Endothelial cell of umbilical vein (primary cell): ENCODE data around the gene SLC35G6. TPM values are rescaled to one million over a fixed set of nuclear protein-coding genes. Genes with fewer than 3 reads are reported as not detected.

Experiments used
- BruUV-seq: library from RNA; stranded (reverse); fragments of 400-500 nt; replicated peaks from 2 replicates; lab custom pipeline; 2021; lab: Mats Ljungman, UMichigan
- CTCF ChIA-PET: fragments of 300-600, 350-600 bp; sonication (Branson Sonifier 250); formaldehyde crosslinking; loops from one replicate; lab custom pipeline; 2021; ENCODE audit warnings: antibody characterized with exemption, inconsistent platforms; lab: Charles Lee
- POLR2A ChIA-PET: fragments of 300-600, 350-600 bp; sonication (Branson Sonifier 250); formaldehyde crosslinking; loops from one replicate; lab custom pipeline; 2021; ENCODE audit warnings: antibody characterized with exemption, inconsistent platforms; lab: Charles Lee
- DNase-seq: peaks from one replicate; pipeline ENCODE4 v3.0.0-alpha.2; 2011; ENCODE audit warnings: low read depth, low spot score
- FAIRE-seq: peaks from 2 replicates; lab custom pipeline; 2011; peaks lifted over from hg19 to GRCh38; lab: Jason Lieb, UNC
- H2AFZ ChIP-seq: 2 replicates; pipeline ENCODE4 v1.6.0; 2012; ENCODE audit warnings: low read depth, low read length, control low read depth, inconsistent platforms
- H3K27ac ChIP-seq: 2 replicates; pipeline ENCODE4 v1.5.1; 2011; ENCODE audit warnings: low read depth, mild to moderate bottlenecking, control low read depth, low read length, moderate library complexity; ENCODE audit not compliant: insufficient read depth
- H3K27me3 ChIP-seq, 2 experiments: 2 replicates each; pipeline versions ENCODE4 v1.6.0 to v1.6.1; 2011; ENCODE audit warnings: low read length in 2 of 2, mixed read lengths in 1 of 2; ENCODE audit not compliant: control insufficient read depth in 2 of 2, insufficient read depth in 2 of 2
- H3K36me3 ChIP-seq, 2 experiments: 2 replicates in 1 of 2; 3 replicates in 1 of 2; pipeline ENCODE4 v1.5.1; 2011; ENCODE audit warnings: low read length in 2 of 2, mild to moderate bottlenecking in 1 of 2, moderate library complexity in 1 of 2; ENCODE audit not compliant: control insufficient read depth in 2 of 2, insufficient read depth in 2 of 2; ENCODE audit errors: extremely low read depth in 1 of 2
- H3K4me1 ChIP-seq: 3 replicates; pipeline ENCODE4 v1.5.1; 2011; ENCODE audit warnings: mild to moderate bottlenecking, low read length; ENCODE audit not compliant: control insufficient read depth, insufficient read depth; ENCODE audit errors: extremely low read depth
- H3K4me2 ChIP-seq: 2 replicates; pipeline ENCODE4 v1.6.1; 2011; ENCODE audit warnings: low read length, control low read depth, mixed read lengths; ENCODE audit not compliant: insufficient read depth
- H3K4me3 ChIP-seq, 3 experiments: fragments of 200-600 bp in 1 of 3; sonication (generic), shearing (Covaris generic) in 1 of 3; replicated peaks in 1 of 3; 2 replicates each; pipeline ENCODE4 v1.5.1; 2011 to 2016; ENCODE audit warnings: control low read depth in 3 of 3, low read length in 3 of 3, mild to moderate bottlenecking in 2 of 3, inconsistent platforms in 1 of 3, low read depth in 1 of 3, moderate library complexity in 1 of 3; ENCODE audit not compliant: insufficient read depth in 1 of 3
- H3K79me2 ChIP-seq: 2 replicates; pipeline ENCODE4 v1.6.0; 2012; ENCODE audit warnings: low read length, inconsistent platforms; ENCODE audit not compliant: control insufficient read depth, insufficient read depth
- H3K9ac ChIP-seq: replicated peaks from 2 replicates; pipeline ENCODE3; 2011; ENCODE audit warnings: low read length, control low read depth; ENCODE audit not compliant: insufficient read depth; ENCODE audit errors: extremely low read depth
- H3K9me1 ChIP-seq: replicated peaks from 3 replicates; pipeline ENCODE4 v1.6.0; 2011; ENCODE audit warnings: mild to moderate bottlenecking, low read length; ENCODE audit not compliant: control insufficient read depth, insufficient read depth; ENCODE audit errors: extremely low read depth
- H3K9me3 ChIP-seq: replicated peaks from 2 replicates; pipeline ENCODE4 v1.5.1; 2012; ENCODE audit warnings: low read length, inconsistent platforms; ENCODE audit not compliant: control insufficient read depth, insufficient read depth
- H4K20me1 ChIP-seq: replicated peaks from 2 replicates; pipeline ENCODE3; 2011; ENCODE audit warnings: mild to moderate bottlenecking, low read length; ENCODE audit not compliant: control insufficient read depth, insufficient read depth; ENCODE audit errors: extremely low read depth
- EZH2 ChIP-seq: IDR thresholded peaks from 2 replicates; pipeline ENCODE4 v1.6.1; 2012; ENCODE audit warnings: borderline replicate concordance, low read depth, mild to moderate bottlenecking, moderate library complexity, low read length, inconsistent platforms; ENCODE audit not compliant: severe bottlenecking
- FOS ChIP-seq: IDR thresholded peaks from 2 replicates; pipeline ENCODE4 v1.6.1; 2011; ENCODE audit warnings: mild to moderate bottlenecking, low read length, moderate library complexity, borderline replicate concordance; ENCODE audit not compliant: insufficient read depth
- GATA2 ChIP-seq: IDR thresholded peaks from 2 replicates; pipeline ENCODE4 v1.7.0; 2011; ENCODE audit warnings: low read depth, mild to moderate bottlenecking, moderate library complexity, mixed read lengths, low read length; ENCODE audit not compliant: insufficient read length, insufficient read depth
- JUN ChIP-seq: IDR thresholded peaks from 2 replicates; pipeline ENCODE4 v1.6.1; 2011; ENCODE audit warnings: borderline replicate concordance, low read depth; ENCODE audit not compliant: insufficient read length, insufficient read depth
- MYC ChIP-seq: IDR thresholded peaks from one replicate; pipeline ENCODE4 v1.6.1; 2011; ENCODE audit warnings: mild to moderate bottlenecking, low read depth, low read length
- POLR2A ChIP-seq: IDR thresholded peaks from 2 replicates; pipeline ENCODE4 v1.6.1; 2012; ENCODE audit warnings: low read depth, mild to moderate bottlenecking, control low read depth, low read length
- POLR2AphosphoS5 ChIP-seq: IDR thresholded peaks from 2 replicates; pipeline ENCODE4 v1.6.1; 2012; ENCODE audit warnings: low read depth, mild to moderate bottlenecking, control low read depth, low read length, moderate library complexity; ENCODE audit not compliant: insufficient read depth
- dilution Hi-C: fragments of 300-500 bp; cut with MboI; formaldehyde crosslinking; loops from one replicate; pipeline ENCODE4 v1.15.0; 2019; ENCODE audit warnings: low sequenced_read_pairs; ENCODE audit not compliant: extremely low pct_ligation_motif_present
- intact Hi-C: fragments of 100-400 bp; cut with micrococcal nuclease; formaldehyde crosslinking; loops from one replicate; pipeline ENCODE4 v1.10.0; 2022
- polyA plus RNA-seq, 4 experiments: library from polyadenylated mRNA; depleted of rRNA in 3 of 4; stranded (reverse) in 3 of 4; unstranded in 1 of 4; fragments of >200 nt; gene quantifications; 2 replicates each; pipeline versions ENCODE4 v1.2.1 to v1.2.3, GENCODE V29; 2011 to 2012; ENCODE audit warnings: missing spikeins in 1 of 4
- total RNA-seq: library from RNA; stranded (reverse); gene quantifications from 2 replicates; pipeline ENCODE4 v1.2.3, GENCODE V29; 2021
- TF ChIP-seq, protein P1 (sequence below), 2 donors: IDR thresholded peaks; 1 replicate in 1 of 2; 2 replicates in 1 of 2; pipeline ENCODE4 v1.5.1; 2011; ENCODE audit warnings: low read length in 2 of 2, mild to moderate bottlenecking in 2 of 2, moderate library complexity in 2 of 2, control low read depth in 1 of 2, inconsistent platforms in 1 of 2, low read depth in 1 of 2; ENCODE audit not compliant: insufficient read depth in 1 of 2; ENCODE audit errors: extremely low read depth in 1 of 2
- TF ChIP-seq, protein P2 (sequence below): IDR thresholded peaks from 2 replicates; pipeline ENCODE4 v1.6.1; 2011; ENCODE audit not compliant: insufficient read depth, insufficient read length

Gene SLC35G6
- total and polyA plus RNA-seq, 2 donors (not counting 3 experiments of a cell fraction or from before 2014, with no cell fraction given): not detected

DNA sequence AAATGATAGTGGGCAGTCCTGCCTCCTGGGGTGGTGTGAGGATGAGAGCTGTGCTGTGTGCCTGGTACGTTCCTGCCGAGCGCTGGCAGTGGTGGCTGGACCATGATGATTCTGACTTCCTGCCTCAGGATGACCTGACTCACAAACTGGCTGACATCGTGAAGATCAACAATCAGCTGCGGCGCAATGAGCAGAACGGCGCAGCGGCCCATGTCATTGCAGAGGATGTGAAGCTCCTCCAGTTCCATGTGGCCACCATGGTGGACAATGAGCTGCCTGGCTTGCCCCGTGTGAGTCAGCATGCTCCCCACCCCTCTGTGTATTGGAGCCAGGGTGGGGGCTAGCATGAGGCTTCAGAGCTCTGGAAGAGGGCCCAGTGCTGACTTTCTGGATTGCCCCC lies 16.0 kb downstream of the SLC35G6 start:
- H3K79me2 ChIP-seq: peaks cover 41% of the 10 kb centered on the region
- FAIRE-seq (peak; percentile 98), DNase-seq (peak; percentile 73)
- no peak overlapping the region for H3K4me2 ChIP-seq
- H3K9me1 ChIP-seq: no peaks in the 10 kb centered on the region
- no peaks in the 10 kb centered on the region for H4K20me1 ChIP-seq
- no TSS peak for BruUV-seq
- CTCF ChIA-PET: interaction anchor here (0.8 to 3.5 kb wide), 11 partner anchors 9 to 168 kb away, joined by 3 to 25 read pairs (median 3); partner anchors contain the start of gene SENP3
- H3K9me3 ChIP-seq: no peaks in the 10 kb centered on the region
- intact Hi-C loops (loop anchor here (1.0 to 2.0 kb wide), 2 partner anchors 13 to 140 kb away; partner anchors contain the start of gene POLR2A), dilution Hi-C loops (no loop called here)
- H3K9ac ChIP-seq: no peak overlapping the region
- no peak overlapping the region for H3K4me3 ChIP-seq
- peak; percentile 26 for TF ChIP-seq JUN
- TF ChIP-seq EZH2: no peak
- peak; percentile 88 for TF ChIP-seq MYC
- TF ChIP-seq FOS: peak; percentile 77
- peak; percentile 67 for TF ChIP-seq POLR2AphosphoS5
- TF ChIP-seq, protein P1, sequence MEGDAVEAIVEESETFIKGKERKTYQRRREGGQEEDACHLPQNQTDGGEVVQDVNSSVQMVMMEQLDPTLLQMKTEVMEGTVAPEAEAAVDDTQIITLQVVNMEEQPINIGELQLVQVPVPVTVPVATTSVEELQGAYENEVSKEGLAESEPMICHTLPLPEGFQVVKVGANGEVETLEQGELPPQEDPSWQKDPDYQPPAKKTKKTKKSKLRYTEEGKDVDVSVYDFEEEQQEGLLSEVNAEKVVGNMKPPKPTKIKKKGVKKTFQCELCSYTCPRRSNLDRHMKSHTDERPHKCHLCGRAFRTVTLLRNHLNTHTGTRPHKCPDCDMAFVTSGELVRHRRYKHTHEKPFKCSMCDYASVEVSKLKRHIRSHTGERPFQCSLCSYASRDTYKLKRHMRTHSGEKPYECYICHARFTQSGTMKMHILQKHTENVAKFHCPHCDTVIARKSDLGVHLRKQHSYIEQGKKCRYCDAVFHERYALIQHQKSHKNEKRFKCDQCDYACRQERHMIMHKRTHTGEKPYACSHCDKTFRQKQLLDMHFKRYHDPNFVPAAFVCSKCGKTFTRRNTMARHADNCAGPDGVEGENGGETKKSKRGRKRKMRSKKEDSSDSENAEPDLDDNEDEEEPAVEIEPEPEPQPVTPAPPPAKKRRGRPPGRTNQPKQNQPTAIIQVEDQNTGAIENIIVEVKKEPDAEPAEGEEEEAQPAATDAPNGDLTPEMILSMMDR (IDR thresholded peaks at IDR 0.05; ENCODE audit: extremely low read depth in 1 of 2, insufficient read depth in 1 of 2, low read depth in 1 of 2, low read length in 2 of 2): no peak
- TF ChIP-seq, protein P2, sequence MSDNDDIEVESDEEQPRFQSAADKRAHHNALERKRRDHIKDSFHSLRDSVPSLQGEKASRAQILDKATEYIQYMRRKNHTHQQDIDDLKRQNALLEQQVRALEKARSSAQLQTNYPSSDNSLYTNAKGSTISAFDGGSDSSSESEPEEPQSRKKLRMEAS: peak; percentile 53
- TF ChIP-seq GATA2: no peak
- no peak for TF ChIP-seq POLR2A
- POLR2A ChIA-PET: interaction anchor here (1.4 to 1.5 kb wide), 3 partner anchors 11 to 14 kb away, joined by 6 to 7 read pairs (median 7); no protein-coding TSS in a partner anchor
- H3K4me1 ChIP-seq: peaks cover 23% of the 10 kb centered on the region
- H3K36me3 ChIP-seq: peaks cover 32 to 40% of the 10 kb centered on the region in 2 experiments
- no peak overlapping the region for H2AFZ ChIP-seq
- H3K27ac ChIP-seq: peak overlapping the region; percentile 51
- no peaks in the 10 kb centered on the region for H3K27me3 ChIP-seq
